Stimulated activated CD8-positive, alpha-beta memory T cell treated with anti-CD3 and anti-CD28 coated beads, Interleukin-15, amount 100 ng/mL, for 24 hours (primary cell): Measurements from ENCODE around the gene NTF3.

Source experiments
- DNase-seq: peaks from one replicate; pipeline ENCODE4 v3.0.0-alpha.2; 2020; ENCODE audit warnings: low read depth

Gene NTF3

DNA sequence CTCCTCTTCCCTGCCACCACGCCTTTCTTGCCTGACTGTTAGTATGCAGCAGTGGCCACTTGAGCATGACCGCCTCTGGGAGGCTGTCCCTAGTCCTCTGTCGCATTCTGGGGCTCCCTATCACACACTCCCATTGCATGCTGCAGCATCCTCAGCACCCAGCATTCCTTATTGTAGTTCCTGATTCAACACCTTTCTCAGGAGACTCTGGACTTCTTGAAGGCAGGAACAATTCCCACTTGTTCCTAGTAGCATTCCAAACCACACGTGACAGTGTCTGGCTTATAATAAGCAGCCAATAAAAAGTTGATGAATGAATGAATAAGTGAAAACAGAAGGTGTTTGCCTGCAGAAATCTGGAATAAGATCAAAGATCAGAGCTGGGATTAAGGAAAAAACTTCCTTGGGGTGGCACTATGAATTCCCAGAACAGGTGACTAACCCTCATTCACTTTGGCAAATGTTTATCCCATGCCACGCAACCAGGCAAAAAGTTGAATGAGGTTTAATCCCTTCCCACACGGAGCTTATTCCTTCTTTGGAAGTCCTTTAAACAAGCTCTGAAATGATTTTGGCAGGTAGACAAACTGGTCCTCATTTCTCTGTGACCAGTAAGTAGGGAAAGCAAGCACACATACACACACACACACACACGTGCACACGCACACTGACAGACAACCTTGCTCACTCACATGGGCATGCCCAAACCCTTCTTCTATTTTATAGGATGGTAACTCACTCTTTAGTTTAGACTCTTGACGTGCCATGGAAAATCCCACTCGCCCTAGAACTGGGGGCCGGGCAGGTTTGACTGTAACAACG, 26.5 kb downstream of the NTF3 start:
- no peak for DNase-seq

DNA sequence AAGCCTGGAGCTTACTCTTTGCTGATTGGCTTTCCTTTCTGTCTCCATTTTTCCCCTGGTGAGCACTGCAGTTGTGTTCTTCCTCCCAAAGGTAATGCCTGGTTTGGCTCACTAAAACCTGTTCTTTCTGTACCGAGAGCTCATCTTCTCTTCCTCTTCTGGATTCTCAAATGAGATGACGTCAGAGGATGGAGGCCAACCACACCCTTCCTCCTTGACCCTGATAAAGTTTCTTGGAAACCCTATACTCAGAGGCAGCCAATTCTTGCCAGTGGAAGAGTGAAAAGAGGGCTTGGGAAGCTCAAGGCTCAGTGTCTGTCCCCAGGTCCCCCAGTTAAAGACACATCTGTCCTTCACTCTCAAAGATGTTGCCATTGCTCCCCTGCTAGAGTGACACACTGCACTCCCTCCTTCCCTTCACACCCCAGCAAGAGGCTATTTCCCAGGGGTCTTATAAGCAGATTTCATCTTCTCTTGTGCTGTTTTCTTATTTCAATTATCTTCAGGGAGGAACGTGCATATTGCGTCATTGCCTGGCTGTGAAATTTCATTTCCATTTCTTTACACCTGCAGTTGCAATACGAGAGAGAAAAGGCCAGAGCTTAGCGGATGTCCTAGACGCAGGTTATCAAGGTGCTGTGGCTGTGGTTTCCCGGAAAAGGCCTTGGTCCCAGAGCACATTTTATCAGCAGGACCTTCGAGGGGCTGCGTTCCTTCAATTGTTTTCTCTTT, 27.3 kb downstream of the NTF3 start:
- no peak for DNase-seq

DNA sequence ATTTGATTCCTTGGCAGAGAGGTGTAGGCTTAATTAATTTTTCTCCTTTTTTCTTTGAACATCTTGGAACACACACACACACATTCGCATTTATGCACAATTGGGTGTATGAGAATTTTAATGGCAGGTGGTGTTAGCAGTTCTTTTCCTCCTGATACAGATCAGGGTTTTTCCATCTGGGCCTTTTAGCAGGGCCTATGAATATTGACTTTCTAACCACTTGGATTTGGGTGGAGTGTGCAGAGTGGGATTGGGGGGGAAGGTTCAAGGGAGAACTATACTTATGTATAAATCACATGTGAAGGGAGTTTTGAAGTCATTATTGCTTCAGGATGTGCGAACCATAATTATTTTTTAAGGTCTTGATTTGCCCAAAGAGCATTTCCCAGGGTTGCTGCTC, 28.9 kb downstream of the NTF3 start:
- DNase-seq = no peak

DNA sequence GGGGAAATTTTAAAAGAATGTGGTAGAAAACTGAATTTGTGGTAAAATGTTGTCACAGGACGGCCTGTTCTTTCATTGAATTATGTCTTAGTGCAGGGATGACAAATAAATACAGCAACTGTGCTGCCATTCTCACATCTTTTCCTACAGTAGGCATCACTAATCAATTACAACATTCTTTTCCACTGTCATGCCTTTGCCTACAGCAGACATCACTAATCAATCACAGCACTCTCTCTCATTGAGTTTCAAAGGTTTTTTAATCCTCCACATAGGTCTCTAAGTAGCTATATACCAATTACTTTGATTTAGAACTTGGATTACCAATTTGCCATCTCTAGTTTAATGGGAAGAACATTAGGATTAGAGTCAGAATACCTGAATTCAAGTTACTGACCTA, 30.1 kb downstream of the NTF3 start:
- no peak for DNase-seq

DNA sequence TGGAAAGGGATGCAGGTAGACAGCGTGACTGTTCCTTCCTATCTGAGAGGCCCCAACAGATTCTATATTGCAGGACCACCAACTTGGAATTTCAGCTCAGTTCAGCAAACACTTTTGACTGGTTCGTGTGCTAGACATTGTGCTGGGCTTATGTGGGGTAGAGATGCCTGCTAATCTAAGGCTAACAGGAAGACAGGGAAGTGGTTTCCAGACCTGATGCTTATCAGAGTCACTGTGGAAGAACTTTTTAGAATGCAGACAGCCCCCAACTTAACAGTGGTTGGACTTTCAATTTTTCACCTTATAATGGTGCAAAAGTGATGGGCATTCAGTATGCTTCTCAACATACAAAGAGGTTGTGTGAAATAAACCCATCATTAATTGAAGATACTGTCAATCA, 32.2 kb downstream of the NTF3 start:
- DNase-seq = no peak

DNA sequence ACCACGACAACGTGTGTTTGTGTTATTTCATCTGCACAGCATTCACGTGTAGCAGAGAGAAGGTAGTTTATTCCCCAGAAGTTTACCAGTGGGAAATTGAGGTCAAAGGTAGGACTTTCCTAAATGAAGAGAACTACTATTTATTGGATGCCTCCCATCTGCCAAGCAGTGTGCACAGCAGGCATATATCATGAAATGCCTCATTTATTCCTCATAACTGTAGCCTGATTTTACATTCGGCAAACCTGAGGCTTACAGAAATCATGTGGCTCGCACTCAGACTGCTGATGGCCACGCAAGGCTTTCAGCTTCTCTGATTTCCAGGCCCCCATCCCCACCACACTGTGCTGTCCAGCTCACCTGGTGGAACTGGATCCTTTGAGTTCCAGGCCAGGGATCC, 33.5 kb downstream of the NTF3 start:
- DNase-seq = no peak

DNA sequence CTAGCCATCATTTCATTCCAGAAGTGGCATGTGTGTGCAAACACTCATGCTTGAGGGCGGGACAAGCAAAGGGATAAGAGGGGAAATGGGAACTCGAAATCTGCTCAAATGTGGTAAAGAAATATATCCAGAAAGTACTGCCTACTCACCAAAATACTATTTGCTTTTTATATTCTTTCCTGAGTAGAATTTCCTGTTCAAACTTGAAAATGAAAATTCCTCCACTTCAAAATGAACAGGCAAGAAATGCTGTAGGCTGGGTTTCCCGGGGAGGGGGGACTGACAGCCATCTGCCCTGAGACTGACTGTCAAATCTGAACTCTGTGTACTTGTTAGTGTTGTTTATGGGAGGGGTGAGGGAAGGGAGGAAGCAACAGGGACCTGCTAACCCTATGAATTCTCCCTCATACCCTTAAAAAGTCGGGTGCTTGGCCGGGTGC, 34.6 kb downstream of the NTF3 start:
- no peak for DNase-seq

DNA sequence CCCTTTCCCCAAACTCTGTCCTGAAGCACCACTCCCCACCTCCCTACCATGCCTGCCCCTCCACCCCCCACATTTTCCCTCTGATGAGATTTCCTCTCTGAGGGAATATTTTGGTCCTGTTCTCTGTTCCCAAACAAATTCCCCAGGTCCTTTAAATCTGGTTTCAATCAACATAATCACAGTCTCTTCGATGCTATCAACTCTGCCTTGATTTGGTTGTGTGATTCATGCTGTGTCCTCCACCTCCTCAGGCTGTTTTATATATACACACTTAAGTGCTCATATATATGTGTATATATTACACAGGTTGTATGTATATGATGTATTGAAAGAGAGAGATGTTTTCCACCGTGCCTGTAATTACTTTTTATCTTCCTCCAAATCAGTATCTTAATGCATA, 36.0 kb downstream of the NTF3 start:
- DNase-seq = no peak

DNA sequence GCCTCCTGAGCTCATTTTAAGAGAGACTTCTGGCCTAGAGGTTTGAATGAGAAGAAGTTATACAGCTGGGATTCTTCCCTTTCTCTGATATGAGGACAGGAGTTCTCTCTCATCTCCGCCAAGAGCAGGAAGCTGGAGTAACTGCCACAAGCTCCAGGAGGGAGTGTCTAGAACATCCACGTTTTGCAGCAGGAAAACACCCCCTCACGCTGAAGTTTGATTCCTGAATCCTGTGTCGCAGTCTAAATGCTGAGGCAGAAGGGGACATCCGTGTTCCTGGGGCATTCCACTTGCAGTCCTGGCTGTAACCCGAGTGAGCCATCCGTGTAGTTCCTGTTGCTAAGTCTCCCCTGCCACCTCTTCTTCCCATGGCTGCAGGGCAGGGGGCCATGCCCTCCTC, 38.3 kb downstream of the NTF3 start:
- DNase-seq = no peak

DNA sequence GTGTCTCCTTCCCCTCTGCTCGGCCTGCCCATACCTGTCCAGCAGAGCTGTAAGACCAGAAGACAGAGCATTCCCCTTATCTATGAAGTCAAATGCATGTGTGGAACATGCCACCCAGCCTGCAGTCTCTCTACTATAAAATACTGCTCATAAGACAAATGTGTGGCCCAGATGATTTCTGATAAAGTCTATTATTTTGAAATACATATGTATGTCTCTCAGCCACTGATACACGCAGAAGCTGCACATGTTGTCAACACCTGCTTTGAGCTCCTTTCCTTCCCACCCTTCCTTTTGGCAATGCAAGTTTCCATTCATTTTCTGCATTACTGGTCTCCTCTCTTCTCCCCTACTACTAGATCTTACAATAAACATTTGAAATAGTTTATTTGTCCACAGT, 38.8 kb downstream of the NTF3 start:
- DNase-seq = no peak

DNA sequence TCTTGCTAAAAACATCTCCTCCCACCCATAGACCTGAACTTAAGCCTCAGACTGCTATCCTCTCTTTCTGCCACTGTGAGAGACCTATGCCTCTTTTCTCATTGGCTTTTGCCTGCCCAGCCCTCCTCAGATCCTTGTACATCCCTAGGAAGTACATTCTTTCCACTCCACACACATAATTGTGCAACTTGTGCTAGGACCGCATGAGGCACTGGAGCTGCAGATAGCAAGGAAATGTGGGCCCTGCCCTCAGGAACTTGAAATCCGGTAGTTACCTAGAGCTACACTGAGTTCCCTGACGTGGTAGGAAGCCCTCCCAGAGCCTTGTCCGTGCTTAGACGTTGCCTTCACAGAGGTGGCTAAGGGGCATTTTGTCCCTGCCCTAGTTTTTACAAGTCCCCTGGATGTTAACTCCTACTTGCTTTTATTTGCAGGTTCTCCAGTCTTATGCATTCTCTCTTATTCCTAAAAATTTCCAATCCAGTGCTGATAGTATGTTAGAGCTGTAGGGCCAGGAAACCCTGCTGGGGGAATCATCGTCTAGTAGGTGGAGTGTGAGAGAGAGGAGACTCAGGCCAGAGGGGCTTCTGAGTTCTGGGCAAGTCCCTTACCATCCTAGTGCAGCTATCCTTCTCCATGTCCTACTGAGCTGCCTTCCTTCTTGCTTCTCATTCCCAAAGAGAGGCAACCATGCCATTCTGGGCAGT, 41.3 kb downstream of the NTF3 start:
- DNase-seq = no peak

DNA sequence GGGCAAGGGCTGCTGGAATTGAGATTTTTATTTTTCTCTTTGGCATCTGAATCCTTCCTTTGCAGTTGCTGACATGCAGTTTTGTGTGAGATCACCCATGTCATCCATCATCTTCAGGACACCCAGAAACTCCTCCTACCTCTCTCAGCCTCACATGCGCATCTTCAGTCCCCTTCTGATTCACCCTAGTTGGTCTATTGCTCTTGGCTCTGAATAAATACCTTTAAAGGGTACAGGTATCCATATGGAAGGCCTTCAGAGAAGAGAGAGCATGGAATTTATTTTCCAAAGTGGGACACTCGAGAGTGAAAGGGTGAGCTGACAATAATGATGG, 41.8 kb downstream of the NTF3 start:
- no peak for DNase-seq

DNA sequence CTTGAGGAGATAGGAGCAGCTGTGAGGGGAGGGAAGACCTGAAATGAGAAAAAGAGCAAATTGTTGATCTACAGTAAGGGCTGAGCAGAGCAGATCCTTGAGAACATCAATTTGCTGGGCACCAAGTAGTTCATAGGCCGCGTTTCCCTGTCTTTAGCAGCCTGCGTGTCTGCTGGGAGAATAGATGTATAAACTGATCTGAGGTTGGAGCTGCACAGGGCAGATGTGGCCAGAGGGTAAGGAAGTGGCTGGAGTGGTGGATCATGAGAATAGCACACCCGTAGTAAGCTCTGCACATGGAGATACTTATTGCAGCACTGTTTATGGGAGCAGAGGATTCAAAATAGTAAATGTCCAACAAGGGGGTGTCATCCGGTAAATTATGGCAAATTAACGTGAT, 44.4 kb downstream of the NTF3 start:
- DNase-seq = no peak

DNA sequence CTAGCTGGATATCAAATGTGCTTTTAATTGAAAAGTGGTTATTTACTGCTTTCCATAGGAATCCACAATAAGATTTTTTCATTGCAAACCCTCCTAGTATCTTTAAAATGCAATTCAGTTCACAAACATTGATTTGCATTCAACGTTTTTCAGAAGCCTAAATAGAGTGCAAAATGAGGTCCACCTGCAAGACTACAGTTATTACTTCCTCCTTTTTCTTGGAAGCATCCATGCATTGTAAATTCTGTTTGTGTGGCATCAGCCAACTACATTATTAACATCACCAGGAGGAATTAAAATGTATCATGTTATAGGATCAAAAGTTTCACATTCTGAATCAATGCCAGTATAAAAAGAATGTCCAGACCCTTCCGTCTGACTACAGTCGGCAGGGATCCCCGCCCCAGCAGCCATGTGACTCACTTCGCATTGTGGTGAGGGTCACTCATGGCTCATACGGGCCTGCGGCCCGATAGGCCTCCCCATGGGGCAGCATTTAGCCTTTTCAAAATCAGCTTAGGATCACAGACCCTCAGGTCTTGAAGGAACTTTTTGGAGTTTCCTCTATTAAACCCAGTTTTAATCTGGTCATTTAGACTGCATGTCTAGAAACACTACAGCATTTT, 46.3 kb downstream of the NTF3 start:
- DNase-seq = no peak

DNA sequence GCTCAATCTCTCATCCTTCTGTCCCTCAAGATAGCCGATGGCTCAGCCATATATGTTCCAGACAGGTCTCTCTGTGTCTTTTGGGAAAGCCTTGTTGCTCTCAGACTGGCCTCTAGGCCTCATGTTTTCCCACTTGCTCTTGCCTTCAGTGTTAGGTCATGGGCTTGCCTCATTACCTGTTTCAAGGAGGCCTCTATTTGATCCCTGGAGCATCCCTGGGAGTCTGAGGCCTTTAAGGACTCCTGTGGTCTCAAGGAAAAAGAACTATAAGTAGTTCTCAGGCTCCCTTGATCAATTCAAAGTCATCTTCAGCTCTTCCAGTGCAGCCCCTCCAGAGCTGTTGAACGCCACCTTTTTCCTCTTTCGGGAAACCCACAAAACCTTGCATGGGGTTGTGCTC, 47.9 kb downstream of the NTF3 start:
- no peak for DNase-seq

DNA sequence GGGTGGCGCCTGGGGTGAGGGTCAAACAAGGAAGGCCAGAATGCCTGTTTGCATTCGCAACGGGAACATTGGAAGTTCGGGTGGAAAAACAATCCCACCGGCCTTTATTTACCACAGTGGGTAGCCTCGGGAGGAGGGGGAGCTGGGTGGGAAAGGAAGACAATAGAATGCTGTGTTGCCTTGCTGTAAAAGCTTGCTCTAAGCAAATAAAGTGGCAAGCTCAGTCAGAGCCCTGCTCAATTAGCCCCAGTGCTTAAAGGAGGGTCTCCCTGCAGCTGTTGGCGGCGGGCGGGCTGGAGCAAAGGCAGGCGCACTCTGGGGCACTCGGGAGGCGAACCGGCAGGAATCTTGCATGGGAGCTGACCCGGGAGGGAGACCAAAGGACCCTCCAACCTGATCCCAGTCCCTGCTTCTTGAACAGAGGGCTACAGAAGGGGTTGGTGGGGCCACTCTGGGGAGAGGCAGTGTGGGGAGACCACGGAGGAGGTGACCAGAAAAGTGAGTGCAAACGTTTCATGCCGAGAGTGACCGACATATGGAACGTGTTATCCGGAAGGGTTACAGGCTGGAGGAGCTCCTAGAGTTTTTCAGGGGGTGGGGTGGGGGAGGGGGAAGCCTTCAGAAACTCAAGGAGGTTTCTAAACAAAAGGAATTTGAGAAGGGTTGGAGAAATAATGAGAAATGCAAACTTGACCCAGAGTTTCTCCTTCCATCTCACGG, 48.5 kb downstream of the NTF3 start:
- DNase-seq = no peak

DNA sequence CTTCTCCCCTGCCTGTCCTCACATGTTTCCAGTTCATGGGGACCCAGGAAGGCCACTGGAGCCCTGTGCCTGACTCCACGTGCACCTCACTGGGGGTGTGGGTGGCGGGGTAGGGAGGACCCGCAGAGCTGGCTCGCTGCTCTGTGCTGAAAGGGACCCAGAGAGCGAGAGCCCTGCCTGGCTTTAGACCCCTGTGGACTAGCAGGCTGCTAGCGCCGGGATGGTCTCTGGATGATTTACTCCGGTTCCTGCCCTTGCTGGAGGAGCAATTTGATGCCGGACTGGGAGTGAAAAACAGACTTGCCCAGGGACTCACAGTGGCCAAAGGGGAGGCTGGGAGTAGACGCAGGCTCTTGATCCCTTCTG, 49.0 kb downstream of the NTF3 start:
- DNase-seq = no peak

DNA sequence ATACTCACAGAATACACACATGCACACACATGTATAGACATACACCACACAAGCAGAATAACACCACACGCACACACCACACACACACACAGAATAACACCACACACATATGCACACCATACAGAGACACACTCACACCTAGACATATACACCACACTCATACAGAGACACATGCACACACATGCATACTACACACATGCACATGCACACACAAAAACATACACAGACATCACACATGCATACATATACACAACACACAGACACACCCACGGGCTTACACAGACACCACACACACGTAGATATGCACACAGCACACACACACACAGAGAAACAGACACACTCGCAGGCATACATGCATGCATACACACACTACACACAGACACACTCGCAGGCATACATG, 49.7 kb downstream of the NTF3 start:
- no peak for DNase-seq

DNA sequence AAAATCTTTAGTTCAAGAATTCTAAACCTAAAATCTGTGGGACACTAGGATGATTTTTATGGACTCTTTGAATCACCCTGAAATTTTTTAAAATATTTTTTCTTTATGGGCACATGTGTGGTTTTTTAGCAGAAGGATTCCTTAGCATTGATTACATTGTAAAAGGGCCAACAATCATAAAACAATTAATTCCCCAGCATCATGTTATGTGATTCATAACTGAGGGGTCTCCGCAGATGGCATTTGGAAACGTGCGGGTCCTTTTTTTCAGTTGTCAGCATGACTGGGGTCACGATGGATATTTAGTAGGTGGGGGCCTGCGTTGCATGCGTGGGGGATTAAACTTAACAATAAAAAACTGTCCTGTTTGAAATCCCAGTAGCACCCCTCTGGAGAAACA, 52.5 kb downstream of the NTF3 start:
- no peak for DNase-seq

DNA sequence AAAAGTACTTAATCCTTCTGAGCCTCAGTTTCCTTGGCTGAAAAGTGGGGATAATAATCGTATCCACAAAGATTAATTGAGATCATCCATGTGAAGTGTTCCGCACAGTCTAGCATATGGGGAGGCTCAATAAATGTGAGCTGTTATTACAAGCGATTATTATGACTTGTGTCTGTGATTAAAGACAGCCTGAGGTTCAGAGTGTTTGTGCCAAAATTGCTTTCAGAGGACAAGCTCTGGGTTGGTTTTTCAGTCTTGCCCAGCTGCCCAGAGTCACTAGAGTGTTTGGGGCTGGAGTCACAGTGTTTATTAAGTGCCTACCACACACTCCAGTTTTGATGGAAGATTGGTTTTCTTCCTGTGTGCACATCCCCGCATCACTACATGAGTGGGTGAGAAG, 53.5 kb downstream of the NTF3 start:
- DNase-seq = no peak

DNA sequence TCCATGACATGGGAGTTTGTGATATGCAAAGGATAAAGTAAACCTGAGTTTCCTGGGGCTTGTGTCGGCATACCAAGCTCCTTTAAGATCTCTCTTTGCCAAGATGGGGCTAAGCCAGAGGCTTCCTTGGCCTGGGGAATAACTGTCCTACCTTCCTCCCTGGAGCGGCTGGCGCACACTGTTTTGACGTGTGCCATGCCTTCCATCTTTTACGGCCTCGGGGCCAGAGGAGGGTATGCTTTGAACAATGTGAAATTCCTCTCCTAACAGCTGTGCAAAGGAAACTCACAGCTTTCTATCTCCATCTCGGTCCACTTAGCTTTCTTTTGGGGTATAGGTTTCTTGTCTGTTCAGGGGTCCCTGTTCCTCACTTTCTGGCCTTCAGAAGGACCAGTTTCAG, 55.2 kb downstream of the NTF3 start:
- no peak for DNase-seq

DNA sequence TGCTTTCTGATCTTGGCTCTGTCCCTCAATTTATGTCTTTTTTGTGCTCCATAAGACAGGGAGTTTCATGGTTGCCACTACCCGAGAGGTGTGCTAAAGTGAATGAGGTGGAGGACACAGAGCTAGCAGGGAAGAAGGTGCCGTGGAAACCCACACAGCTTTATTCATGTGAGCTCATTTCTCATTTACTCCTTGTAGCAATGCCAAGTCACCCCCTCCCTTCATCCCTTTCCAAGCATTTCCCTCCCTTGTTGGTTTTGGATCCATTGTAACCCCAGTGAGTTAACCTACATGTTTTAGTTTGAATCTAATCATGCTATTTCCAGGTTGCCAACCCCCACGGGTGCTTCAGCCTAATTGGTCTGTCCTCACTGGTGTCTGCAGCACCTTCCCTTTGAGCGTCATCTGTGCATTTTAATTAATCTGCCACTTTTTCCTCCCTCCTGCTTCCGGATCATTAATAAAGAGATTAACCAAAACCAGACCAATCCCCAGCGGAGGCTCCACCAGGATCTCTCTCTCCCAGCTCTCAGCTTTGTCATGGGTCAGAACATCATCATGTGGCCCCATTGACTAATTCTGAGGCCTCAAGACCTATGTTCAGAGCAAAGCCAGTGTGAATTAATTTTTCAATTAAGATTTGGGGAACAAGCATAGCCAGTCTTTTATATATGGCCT, 56.2 kb downstream of the NTF3 start:
- DNase-seq = no peak
